Midbrain (tissue), 1 donor: ENCODE measurements around the gene RAB11FIP4.

Experiments used
- DNase-seq: peaks from one replicate; lab custom pipeline; 2025; lab: John Stamatoyannopoulos, UW

RAB11FIP4 gene

GRCh38 chr17:31570231-31570630 lies 178.8 kb downstream of the RAB11FIP4 start:
- no peak for DNase-seq

- DNase-seq, result no peak
Measured at GRCh38 chr17:31570951-31571892, 179.7 kb downstream of the RAB11FIP4 start.

- no peak for DNase-seq
Measured at GRCh38 chr17:31572341-31572740, 180.9 kb downstream of the RAB11FIP4 start.

- no peak for DNase-seq
Measured at GRCh38 chr17:31573047-31573446, 181.6 kb downstream of the RAB11FIP4 start.

- no peak for DNase-seq
Measured at GRCh38 chr17:31573861-31574260, 182.4 kb downstream of the RAB11FIP4 start.

- no peak for DNase-seq
Measured at GRCh38 chr17:31574458-31574857, 183.0 kb downstream of the RAB11FIP4 start.

- no peak for DNase-seq
Measured at GRCh38 chr17:31575043-31575442, 183.6 kb downstream of the RAB11FIP4 start.

- no peak for DNase-seq
Measured at GRCh38 chr17:31579265-31579664, 187.8 kb downstream of the RAB11FIP4 start.

GRCh38 chr17:31580316-31580705 lies 188.8 kb downstream of the RAB11FIP4 start:
- no peak for DNase-seq

- peak; percentile 71 for DNase-seq
Measured at GRCh38 chr17:31580706-31581490, 189.4 kb downstream of the RAB11FIP4 start.

GRCh38 chr17:31581491-31581890 lies 190.0 kb downstream of the RAB11FIP4 start:
- DNase-seq, result no peak

GRCh38 chr17:31582151-31582907 lies 190.9 kb downstream of the RAB11FIP4 start:
- DNase-seq, result peak; percentile 26

- DNase-seq, result no peak
Measured at GRCh38 chr17:31583772-31584356, 192.4 kb downstream of the RAB11FIP4 start.

GRCh38 chr17:31584438-31585279 lies 193.2 kb downstream of the RAB11FIP4 start:
- DNase-seq, result no peak

GRCh38 chr17:31585280-31585630 lies 193.8 kb downstream of the RAB11FIP4 start:
- DNase-seq, result no peak

GRCh38 chr17:31586946-31587345 lies 195.5 kb downstream of the RAB11FIP4 start:
- no peak for DNase-seq

GRCh38 chr17:31587462-31587861 lies 196.0 kb downstream of the RAB11FIP4 start:
- no peak for DNase-seq
